A549 (cell line): Measurements from ENCODE around the gene ATG5.

ENCODE experiments used
- CHD2 ChIP-seq: fragments of 150-350 bp; IDR thresholded peaks from 2 replicates; pipeline ENCODE4 v1.6.1; 2014; ENCODE audit warnings: low read length; ENCODE audit not compliant: partially characterized antibody
- CTCF ChIP-seq: fragments of >200 bp; sonication (Bioruptor Twin); formaldehyde crosslinking; IDR thresholded peaks from 3 replicates; pipeline ENCODE4 v1.5.1; 2016
- EP300 ChIP-seq, 2 experiments: fragments of >200 bp; sonication (Bioruptor Twin); formaldehyde crosslinking; IDR thresholded peaks; 2 replicates in 1 of 2; 3 replicates in 1 of 2; pipeline ENCODE4 v1.6.1; 2016 to 2017
- POLR2A ChIP-seq: IDR thresholded peaks from 2 replicates; pipeline ENCODE4 v1.6.1; 2012; ENCODE audit warnings: mild to moderate bottlenecking, low read length

GRCh38 chr6:106178900-106179299, 146.7 kb downstream of the ATG5 start:
- TF ChIP-seq CTCF, result no peak
- no peak for TF ChIP-seq CHD2
- no peak for TF ChIP-seq EP300 (IDR thresholded peaks at IDR 0.05)
- no peak for TF ChIP-seq POLR2A
